SIG-M5 (cell line): ENCODE data around the gene PCBP3.
"Not testable (repeated sequence)": the region's sequence is repeated elsewhere in the genome, so short reads cannot be mapped to it uniquely, and the experiment has no call there.

Experiments used
- DNase-seq: peaks from one replicate; lab custom pipeline; 2025; lab: John Stamatoyannopoulos, UW

The PCBP3 gene

DNA sequence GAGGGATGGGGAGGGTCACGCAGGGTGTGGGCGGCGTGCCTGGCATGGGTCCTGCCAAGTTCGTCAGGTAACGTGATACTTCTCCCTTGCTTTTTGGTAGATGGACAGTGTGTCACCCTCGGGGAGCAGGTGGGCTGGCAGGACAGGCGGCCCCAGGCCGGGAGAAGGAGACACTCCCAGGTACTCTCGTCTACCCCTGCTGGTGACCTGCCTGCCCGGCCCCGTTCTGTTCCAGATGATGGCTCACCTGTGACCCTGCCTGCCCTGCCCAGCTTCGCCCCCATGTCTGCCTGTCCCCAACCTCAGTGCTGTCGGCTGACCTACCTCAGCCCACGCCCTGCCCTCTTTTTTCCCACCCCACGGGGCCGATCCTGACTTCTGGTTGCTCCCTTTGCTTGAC lies 144.7 kb downstream of the PCBP3 start:
- DNase-seq: no peak

DNA sequence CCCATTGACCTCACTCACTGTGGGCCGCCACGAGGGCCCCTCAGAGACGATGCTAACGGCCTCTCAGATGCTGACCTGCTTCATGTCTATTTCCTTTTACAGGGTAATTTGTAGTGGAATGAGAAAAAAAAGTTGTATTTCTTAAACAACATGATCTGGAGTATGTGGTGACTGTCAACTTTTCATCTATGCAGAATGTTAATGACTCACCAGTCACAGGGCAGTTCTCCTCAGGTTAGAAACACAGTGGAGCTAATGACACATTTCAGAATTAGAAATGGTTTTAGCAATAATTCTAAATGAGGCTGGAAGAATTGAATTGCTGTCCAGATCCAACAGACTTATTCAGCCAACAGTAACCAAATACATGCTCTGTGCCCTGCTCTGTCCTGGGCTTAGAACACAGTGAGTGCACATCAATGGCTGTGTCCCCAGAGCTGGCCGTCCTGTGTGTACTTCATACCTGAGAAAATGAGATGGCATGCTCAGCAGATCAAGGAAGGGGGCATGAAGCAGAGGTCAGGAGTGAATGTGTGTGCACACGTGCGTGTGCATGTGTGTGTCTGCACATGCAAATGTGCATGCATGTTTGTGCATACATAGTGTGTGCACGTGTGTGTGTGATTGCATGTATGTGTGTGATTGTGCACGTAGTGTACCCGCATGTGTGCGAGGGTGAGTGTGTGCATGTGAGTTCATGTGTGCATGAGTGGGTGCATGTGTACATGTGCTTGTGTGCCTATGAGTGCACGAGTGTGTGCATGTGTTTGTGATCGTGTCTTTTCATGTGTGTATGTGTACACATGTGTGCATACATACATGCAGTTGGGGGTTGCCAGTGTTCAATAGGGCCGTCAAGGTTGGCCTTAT lies 145.3 kb downstream of the PCBP3 start:
- no peak for DNase-seq

DNA sequence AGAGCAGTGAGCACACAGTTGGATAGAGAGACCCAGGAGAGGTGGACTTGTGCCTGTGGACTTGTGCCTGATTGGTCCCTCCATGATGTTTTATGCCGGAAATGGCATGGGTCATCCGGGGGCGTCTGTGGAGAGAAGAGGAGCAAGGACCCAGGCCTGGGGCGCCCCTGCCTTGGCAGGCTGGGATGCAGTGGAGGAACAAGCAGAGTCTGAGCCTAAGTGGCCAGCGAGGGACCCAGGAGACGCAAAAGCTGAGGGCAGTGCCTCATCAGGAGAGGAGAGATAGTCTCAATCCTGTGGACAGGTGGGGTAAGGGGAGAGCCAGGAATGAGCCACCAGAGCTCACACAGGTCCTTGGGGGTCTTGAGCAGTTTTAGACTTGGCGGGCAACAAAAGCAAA lies 146.9 kb downstream of the PCBP3 start:
- no peak for DNase-seq

DNA sequence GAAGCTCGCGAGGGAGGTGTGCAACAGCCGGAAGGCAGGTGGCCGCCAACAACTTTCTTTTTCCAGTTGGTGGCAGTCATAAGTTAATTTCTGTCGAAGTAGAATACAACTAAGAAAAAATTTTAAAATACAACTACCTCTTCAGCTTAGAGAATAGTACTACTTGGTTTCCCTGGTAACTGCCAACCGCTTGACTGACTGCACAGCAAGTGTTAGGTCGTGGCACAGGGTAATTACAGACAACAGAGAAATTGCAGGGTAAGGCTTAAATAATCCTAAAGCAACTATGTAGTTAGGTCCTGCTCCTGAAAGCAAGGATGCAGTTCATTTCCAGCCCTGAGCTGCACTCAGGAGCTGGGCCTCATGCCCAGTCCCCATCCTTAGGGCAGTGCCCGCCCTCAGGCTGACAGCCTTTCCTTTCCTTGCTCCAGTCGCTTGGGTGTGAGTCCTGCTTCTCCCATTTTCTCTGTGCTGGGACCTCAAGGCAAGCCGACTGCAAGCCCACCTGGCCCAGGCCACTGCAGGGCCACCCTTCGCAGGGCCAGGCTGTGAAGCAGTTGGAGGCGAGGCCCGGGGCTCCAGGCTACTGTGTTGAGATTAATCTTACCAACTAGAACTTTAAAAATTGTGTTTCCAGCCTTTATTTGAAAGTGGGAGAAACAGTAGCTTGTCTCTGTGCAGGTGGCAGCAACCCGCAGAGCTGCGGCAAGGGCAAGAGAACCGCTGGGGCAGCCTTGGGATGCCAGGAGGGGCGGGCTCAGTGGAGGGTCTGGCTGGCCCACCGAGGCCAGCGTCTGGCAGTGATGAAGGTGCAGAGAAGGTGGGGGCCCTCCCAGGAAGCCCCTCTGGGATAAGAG lies 148.3 kb downstream of the PCBP3 start:
- no peak for DNase-seq

DNA sequence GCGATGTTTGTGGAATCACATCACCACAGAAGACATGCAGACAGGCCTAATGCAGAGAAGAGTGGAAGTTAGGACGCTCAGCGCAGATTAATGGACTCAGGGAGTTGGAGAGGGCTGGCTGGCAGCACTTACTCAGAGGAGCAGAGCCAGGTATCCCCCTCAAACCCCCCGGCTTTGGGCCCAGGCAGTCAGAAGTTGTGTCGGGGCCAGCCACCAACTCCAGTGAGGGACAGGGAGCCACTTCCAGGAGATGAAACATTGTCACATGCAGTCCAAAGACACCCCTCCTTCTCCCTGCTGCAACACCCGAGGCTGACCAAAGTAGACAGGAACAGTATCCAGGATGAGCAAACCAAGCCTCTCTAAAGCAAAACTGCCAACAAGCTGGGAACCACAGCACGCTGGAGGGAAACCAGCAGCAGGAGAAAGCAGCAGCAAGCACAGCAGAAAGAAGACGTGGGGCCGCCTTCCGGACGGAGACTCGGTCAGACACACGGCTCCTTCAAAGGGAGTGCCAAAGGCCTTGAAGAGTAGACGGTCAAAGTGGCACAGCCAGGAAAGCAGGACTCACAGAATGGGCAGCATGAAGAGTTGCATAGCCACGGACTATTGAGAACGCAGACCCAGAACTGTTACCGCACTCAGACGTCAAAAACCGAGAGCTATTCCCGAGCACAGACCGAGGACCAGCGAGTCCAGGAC lies 149.3 kb downstream of the PCBP3 start:
- no peak for DNase-seq

DNA sequence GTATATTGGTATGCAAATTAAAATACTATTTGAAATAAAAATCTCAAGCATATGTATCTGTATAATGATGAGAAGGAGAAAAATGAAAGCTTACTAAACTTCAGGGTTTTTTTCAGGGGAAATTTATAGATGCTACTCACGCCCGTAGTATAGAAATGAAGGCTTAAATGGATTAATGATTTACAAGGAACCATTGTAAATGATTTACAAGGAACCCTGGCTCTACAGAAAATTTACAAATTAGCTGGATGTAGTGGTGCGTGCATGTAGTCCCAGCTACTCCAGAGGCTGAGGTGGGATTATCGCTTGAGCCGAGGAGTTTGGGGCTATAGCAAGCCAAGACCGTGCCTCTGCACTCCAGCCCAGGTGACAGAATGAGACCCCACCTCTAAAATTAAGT lies 150.5 kb downstream of the PCBP3 start:
- no peak for DNase-seq

DNA sequence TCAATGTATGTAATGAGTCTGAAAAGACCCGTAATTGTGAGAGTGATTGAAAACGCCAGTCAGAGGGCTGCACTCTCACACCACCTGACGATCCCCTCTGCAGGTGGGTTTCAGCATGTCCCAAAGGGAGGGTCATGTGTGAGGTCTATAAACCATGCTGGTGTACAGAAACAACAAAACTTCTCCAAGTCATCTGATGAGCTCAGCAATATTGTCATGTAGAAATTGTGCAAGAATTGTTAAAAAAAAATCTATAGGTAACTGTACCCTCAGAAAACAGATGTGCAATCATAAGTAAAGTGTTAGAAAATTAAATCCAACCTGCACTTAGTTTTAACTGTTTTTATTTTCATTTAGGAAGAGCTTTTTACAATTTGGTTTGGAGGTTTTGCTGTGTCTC lies 152.5 kb downstream of the PCBP3 start:
- DNase-seq: no peak

DNA sequence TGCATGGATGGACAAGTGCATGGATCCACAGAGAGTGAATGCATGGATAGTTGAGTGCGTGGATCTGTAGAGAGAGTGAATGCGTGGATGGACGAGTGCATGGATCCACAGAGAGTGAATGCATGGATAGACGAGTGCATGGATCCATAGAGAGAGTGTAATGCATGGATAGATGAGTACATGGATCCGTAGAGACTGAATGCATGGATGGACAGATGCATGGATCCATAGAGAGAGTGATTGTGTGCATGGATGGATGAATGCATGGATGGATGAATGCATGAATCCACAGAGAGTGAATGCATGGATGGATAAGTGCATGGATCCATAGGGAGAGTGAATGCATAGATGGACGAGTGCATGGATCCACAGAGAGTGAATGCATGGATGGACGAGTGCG lies 153.8 kb downstream of the PCBP3 start:
- no peak for DNase-seq

DNA sequence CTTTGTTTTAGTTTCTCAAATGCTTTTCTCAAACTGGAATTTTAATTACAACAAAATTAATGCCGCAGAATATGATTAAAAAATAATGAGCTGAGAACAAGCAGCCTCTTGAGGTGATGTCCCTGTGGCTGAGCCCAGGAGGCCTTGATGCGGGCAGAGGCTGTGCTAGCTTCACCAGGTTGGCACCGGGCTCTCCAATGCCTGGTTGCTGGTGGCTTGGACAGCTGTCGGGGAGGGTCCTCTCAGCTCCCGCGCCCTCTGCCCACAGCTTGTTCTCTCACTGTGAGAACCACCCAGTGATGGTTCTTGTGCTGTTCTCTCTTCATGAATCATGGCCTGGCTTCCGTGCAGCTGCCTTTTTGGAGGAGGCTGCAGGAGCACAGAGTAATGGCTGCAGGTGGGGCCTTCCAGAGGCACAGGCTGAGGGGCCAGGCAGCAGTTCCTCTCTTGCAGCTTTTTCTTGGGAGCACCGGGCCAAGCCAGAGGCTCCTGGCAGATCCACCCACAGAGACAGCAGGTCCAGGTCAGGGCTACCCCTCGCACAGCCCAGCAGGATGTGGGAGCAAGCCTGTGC lies 156.3 kb downstream of the PCBP3 start:
- no peak for DNase-seq

DNA sequence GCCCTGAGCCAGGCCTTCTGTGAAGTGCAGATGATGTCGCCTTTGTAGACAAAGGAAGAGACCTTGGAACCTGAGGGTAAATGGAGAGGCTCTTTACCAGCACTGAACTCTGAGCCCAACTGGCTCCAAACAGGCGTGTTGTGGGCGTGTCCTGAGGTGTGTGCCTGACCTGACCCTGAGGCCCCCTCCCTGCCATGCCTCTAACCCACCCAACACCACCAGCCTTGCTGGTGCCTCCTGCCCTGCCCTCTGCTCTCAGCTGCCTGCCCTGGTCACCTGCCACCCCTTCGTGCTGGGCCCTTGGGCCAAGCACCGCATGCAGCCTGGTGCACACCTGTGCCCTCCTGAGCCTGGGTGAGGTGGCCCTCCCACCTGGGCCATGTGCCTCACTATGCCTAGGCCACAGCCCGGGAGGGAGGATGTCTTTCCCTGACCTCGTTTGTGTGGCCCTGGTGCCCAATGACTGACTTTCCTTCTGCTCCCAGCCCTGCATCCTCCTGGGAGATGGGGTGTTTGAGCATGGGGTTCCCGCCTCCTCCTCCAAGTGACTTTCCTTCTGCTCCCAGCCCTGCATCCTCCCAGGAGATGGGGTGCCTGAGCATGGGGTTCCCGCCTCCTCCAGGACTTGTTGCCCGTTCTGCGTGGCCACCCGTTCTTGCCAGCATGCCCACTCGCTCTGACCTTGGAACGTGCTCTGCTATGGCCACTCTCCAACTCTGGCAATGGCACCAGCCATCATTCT lies 157.0 kb downstream of the PCBP3 start:
- DNase-seq: no peak

DNA sequence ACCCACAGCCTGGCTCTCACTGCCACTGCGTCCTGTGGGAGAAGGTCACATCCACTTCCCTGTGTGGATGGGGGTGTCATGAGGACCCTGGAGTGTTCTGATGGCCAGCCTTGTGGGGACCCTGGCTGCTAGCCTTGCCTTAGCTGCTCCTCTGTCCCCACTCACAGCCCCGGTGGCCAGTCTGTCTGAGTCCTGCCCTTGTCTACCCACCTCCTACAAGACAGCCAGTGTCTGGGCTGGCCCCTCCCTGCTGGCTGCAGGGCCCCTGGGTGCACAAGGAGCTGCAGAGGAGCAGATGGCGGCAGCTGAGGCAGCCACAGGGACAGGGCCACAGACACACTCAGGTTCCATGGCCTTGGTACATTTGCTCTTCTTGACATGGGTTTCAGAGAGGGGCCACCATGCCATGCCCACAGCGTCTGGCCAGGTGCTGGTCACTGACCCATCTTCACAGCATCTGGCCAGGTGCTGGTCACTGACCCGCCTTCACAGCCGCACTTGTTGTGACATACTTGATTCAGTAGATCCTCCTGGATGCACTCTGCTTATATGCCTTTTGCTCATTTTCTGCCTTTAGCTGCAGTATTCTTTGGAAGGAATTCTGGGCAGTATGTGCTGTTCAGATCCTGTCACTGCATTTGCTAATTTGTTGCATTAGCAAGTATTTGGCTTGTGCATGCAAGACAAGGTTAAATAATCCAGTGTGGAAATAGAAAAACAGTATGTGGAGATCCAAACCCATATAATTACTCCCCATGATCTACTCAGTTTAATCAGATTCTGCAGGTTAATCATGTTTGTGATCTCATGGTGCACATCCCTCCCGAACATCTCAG lies 157.8 kb downstream of the PCBP3 start:
- no peak for DNase-seq

DNA sequence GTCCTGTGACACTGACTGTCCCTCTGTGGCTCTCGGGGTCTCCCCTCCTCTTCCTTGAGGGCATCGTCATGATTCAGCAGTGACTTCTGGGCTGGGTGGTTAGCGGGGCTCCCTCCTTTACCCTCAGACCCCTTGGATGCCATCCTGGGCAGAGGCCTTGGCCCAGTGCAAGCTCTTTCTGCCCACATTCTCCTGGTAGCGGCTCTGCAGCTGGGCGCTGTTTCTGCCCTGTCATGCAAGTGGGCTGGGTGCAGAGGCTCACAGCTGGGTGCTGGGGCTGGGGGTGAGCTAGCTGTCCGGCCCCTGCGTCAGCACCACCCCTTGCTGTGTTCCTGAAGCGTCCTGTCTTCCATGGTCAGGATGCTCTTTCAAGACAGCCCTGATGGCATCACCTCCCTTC lies 158.5 kb downstream of the PCBP3 start:
- DNase-seq: no peak

DNA sequence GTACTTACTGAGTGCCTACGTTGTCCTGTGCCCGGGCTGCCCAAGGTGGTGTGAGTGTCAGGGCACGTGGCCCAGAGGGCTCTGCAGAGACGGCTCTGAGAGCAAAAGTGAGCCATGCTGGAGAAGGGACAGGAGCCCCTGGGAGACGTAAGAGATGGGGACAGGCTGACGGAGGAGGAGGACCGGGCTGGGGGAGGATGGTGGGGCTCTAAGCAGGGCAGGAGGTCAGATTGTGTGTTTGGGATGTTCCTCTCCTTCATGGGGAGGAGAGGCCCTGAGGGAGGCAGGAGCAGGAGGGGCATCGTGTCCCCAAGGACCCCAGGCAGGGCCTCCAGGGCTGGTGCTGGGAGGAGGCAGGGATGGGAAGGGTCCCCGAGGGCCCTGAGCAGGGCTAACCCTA lies 158.9 kb downstream of the PCBP3 start:
- no peak for DNase-seq

DNA sequence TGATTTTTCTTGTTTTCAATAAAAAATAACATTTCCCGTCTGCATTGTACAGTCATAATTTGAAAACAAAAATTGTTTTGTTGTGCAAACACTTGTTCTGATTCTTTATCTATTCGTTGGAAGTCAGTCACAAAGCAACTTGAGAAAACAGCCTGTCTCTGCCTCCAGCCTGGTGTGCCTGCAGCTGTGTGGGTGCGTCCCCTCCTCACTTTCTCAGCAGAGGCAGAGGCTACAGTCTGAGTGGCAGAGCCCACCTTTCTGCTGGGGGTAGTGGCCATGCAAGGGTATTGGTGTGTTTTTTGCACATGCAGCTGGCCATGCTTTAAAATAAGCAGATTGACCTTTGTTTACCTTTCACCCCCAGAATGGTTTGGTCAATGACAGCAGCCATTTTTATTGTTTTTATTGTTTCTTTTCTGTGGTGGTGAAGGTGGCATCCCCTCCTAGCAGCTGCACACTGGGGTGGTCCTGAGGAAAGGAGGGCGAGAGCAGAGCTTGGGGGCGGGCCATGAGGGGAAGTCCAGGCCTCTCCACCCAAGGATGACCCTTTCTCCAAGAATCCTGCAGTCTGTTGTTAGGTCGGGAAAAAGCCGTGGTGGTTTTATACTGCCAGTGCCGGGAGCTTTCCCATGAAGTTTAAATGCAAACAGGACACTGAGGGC lies 159.6 kb downstream of the PCBP3 start:
- DNase-seq: no peak

DNA sequence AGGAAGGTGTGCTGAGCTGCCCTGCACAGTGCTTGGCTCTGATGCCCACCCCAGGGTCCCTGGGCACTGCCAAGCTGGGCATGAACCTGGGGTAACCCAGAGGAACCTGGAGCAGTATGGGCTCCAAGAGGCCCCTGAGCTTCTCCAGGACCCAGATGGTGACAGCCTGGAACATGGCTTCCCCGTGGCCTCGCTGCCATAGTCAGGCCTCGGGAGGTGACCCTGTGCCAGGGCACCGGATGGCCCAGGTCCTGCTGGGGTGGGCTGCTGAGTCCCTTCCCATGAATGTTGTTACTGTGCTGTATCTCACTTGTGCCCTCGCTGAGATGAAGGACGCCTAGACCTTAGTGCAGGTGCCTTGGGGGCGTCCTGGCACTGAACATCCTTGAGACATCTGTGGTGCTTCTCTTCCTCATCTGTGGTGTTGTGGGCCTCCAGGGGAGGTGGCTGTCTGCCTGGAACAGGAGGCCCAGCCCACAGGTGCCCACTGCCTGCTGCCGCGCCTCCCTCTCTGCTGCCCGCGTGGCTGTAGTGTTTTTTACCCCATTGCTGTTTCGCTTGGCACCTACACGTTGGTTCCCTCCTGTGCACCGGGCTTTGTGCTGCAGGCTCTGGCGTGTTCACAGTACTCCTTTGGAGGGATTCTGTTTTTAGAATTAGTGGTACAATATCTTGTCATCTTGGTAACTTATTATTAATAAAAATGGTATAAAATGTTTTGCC lies 160.3 kb downstream of the PCBP3 start:
- DNase-seq: no peak

DNA sequence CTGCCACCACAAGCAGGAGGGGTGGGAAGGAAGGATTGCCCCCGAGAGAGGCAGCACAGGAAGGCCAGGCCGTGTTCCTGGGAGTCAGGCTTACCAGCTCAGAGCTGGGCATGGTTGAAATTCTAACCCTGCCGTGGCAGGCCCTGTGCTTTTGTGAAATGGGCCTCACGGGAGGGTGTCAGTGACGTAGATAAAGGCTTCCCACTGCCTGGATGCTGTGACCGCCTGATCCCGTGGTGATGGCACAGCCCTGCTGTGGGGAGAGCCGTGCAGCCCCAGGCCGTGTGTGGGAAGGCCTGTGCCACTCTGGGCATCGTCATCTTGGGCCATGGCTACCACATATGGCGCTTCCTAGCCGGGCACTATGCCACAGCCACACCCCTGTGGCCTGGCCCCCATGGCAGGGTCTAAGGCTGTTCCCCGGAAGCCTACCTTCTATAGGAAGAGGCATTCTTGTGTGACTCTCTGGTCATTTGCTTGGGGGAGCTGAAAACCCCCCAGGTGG lies 161.3 kb downstream of the PCBP3 start:
- no peak for DNase-seq

DNA sequence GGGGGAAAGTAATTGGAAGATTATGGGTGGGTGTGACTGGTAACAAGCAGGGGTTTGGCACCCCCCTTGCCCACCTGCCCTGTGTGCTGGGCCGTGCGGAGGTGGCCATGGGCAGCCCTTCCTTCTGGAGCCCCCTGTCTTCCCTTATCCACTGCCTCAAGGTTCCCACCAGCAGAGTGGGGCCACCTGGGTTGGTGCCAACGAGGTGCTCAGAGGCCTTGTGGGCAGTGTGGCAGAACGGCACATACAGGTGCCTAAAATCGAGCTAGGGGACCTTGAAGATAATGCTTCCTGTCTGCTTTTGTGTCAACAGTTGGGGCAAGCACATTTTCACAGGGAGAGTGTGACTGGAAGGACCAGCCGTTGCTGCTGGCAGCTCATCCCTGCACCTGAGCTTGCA lies 161.8 kb downstream of the PCBP3 start:
- no peak for DNase-seq

DNA sequence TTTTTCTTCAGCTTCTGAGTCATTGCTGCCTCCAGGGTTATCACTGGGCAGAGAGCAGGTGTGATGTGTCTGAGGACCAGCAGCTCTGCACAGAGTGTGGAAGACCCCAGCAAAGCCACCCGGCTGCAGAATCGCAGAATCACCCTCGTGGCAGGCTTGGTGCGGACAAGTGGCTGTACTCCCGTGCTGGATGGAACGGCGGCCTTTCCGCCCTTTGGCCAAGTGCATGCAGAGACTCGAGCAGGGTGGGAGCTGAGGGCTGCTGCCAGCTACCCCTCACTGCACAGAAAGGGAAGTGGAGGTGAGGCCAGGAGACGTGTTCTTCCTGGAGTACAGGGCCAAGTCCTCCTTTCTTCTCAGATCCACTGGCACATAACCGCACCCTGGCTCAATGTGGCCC lies 162.5 kb downstream of the PCBP3 start:
- DNase-seq: no peak

DNA sequence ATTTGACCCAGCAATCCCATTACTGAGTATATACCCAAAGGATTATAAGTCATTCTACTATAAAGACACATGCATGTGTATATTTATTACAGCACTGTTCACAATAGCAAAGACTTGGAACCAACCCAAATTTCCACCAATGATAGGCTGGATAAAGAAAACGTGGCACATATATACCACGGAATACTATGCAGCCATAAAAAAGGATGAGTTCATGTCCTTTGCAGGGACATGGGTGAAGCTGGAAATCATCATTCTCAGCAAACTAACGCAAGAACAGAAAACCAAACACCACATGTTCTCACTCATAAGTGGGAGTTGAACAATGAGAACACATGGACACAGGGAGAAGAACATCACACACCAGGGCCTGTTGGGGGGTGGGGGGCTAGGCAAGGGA lies 165.1 kb downstream of the PCBP3 start:
- DNase-seq: not testable (repeated sequence)
